K562 (cell line): ENCODE results near the gene HELZ. TPM values are rescaled to one million over a fixed set of nuclear protein-coding genes. Genes with fewer than 3 reads are reported as not detected.

ENCODE experiments used
- CBX5 ChIP-seq: IDR thresholded peaks from 2 replicates; pipeline ENCODE4 v1.6.1; 2014; ENCODE audit warnings: low read depth, borderline replicate concordance
- DDX20 ChIP-seq: fragments of 450-650 bp; IDR thresholded peaks from 2 replicates; pipeline ENCODE4 v1.6.1; 2016; ENCODE audit warnings: missing genetic modification characterization, low read depth, mild to moderate bottlenecking, missing compliant biosample characterization, moderate library complexity
- GTF2E2 ChIP-seq: fragments of 200-800 bp; sonication (Bioruptor generic); IDR thresholded peaks from 2 replicates; pipeline ENCODE4 v1.6.1; 2016; ENCODE audit warnings: missing genetic modification characterization, missing compliant biosample characterization
- HDAC1 ChIP-seq, 2 experiments: fragments of 450-650 bp; IDR thresholded peaks; 2 replicates each; pipeline ENCODE4 v1.6.1; 2016 to 2017; ENCODE audit warnings: inconsistent platforms in 1 of 2, mild to moderate bottlenecking in 1 of 2, moderate library complexity in 1 of 2
- HEY1 ChIP-seq: fragments of 250-450 bp; sonication (Bioruptor Pico); IDR thresholded peaks from 2 replicates; pipeline ENCODE4 v1.5.0; 2020; ENCODE audit warnings: mild to moderate bottlenecking, moderate library complexity, borderline replicate concordance
- JUNB ChIP-seq: fragments of 450-650 bp; formaldehyde crosslinking; conservative IDR thresholded peaks from 2 replicates; pipeline ENCODE4 v1.4.0; 2020; ENCODE audit warnings: mild to moderate bottlenecking
- KLF16 ChIP-seq: IDR thresholded peaks from 2 replicates; pipeline ENCODE4 v1.6.1; 2016; ENCODE audit warnings: antibody characterized with exemption
- MTA2 ChIP-seq: fragments of 450-650 bp; IDR thresholded peaks from 2 replicates; pipeline ENCODE4 v1.6.1; 2016; ENCODE audit warnings: low read depth
- NR2C2 ChIP-seq, 2 experiments: fragments of 200-800 bp in 1 of 2; sonication (Bioruptor generic) in 1 of 2; sonication (generic) in 1 of 2; formaldehyde crosslinking in 1 of 2; IDR thresholded peaks; 2 replicates each; pipeline versions ENCODE4 v1.6.1 to v1.8.0; 2016 to 2022; ENCODE audit warnings: mild to moderate bottlenecking in 1 of 2, missing compliant biosample characterization in 1 of 2, missing genetic modification characterization in 1 of 2, missing genetic modification reagents in 1 of 2
- NR3C1 ChIP-seq: sonication (generic); formaldehyde crosslinking; IDR thresholded peaks from 2 replicates; pipeline ENCODE4 v1.8.1; 2022; ENCODE audit warnings: missing genetic modification reagents
- PTTG1 ChIP-seq: fragments of 450-650 bp; IDR thresholded peaks from 2 replicates; pipeline ENCODE4 v1.6.1; 2016; ENCODE audit warnings: low read depth, mild to moderate bottlenecking, missing genetic modification characterization, missing compliant biosample characterization
- SMARCA4 ChIP-seq: fragments of 450-650 bp; IDR thresholded peaks from 2 replicates; pipeline ENCODE4 v1.6.1; 2016
- ZNF561 ChIP-seq: fragments of 450-650 bp; formaldehyde crosslinking; conservative IDR thresholded peaks from 2 replicates; pipeline ENCODE4 v1.4.0; 2020; ENCODE audit warnings: mild to moderate bottlenecking, moderate library complexity
- polyA plus RNA-seq, 8 experiments: library from polyadenylated mRNA; depleted of rRNA in 4 of 8; stranded (reverse) in 5 of 8; unstranded in 3 of 8; fragments of >200 nt; fragmentation: Nextera tagmentation in 2 of 8; fragmentation: Illumina TruSeq in 1 of 8; extraction: Ambion mirVana in 2 of 8; extraction: Trizol in 1 of 8; gene quantifications; 2 replicates each; pipeline versions ENCODE4 v1.2.1 to v1.2.3, GENCODE V29; 2011 to 2014; ENCODE audit warnings: inconsistent platforms in 1 of 8, missing spikeins in 1 of 8
- total RNA-seq, 7 experiments: library from RNA; depleted of rRNA in 6 of 7; stranded (reverse); fragments of >200 nt in 6 of 7; fragmentation: Illumina TruSeq in 2 of 7; extraction: Trizol in 2 of 7; gene quantifications; 2 replicates each; pipeline versions ENCODE4 v1.2.1 to v1.2.3, GENCODE V29; 2011 to 2021; ENCODE audit warnings: low replicate concordance in 1 of 7
- TF ChIP-seq, protein P1 (sequence below): fragments of 250-450 bp; sonication (Bioruptor Pico); IDR thresholded peaks from 2 replicates; pipeline ENCODE4 v1.8.0; 2022; ENCODE audit warnings: inconsistent platforms, mild to moderate bottlenecking, moderate library complexity, borderline replicate concordance
- TF ChIP-seq, protein P2 (sequence below): fragments of 250-450 bp; sonication (Bioruptor Pico); IDR thresholded peaks from 2 replicates; pipeline ENCODE4 v1.8.0; 2021; ENCODE audit warnings: moderate library complexity, mild to moderate bottlenecking, inconsistent platforms
- TF ChIP-seq, protein P3 (sequence below): fragments of 250-450 bp; sonication (Bioruptor Pico); IDR thresholded peaks from 2 replicates; pipeline ENCODE4 v1.5.0; 2021
- TF ChIP-seq, protein P4 (sequence below): sonication (generic); formaldehyde crosslinking; IDR thresholded peaks from 2 replicates; pipeline ENCODE4 v1.9.0; 2022; ENCODE audit warnings: mild to moderate bottlenecking, missing genetic modification reagents
- TF ChIP-seq, protein P5 (sequence below): fragments of 450-650 bp; IDR thresholded peaks from 2 replicates; pipeline ENCODE4 v1.6.1; 2016; ENCODE audit warnings: borderline replicate concordance
- TF ChIP-seq, protein P6 (sequence below): fragments of 250-450 bp; sonication (Bioruptor Pico); IDR thresholded peaks from 2 replicates; pipeline ENCODE4 v1.5.0; 2021; ENCODE audit warnings: mild to moderate bottlenecking, borderline replicate concordance

Gene HELZ
- total and polyA plus RNA-seq, 9 of the 15 experiments (the other 6 are each of a cell fraction or from before 2014, with no cell fraction given) = 5.2 to 39.8 (median 17.3) TPM

DNA sequence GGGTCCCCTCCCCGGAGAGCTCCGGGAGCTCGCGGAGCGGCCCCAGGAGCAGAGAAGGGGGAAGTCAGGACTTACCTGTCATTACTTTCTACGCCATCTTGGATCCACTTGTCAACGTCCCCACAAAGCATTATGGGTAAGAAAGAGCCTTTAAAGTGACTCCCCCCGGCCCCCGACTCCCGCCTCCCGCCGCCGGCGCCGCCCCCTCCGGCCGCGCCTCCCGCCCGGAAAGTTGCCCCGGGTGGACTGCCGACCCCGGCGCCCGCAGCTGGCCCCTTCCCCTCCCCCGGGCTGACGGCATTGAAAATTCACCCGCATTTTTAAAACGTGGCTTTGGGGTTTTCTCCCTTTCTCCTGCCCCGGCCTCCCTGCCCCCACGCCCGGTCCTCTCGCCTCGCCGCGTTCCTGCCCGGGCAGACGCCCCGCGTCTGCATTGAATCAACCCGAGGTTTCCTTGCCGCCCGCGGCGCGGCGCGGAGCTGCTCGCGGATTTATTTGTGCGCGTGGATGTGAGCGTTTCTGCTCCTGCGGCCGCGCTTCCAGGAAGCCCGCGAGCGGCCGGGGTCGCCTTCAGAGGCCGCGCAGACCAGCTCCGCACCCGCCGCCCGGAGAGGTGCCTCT, at the start of gene HELZ (continued):
- TF ChIP-seq, protein P1, sequence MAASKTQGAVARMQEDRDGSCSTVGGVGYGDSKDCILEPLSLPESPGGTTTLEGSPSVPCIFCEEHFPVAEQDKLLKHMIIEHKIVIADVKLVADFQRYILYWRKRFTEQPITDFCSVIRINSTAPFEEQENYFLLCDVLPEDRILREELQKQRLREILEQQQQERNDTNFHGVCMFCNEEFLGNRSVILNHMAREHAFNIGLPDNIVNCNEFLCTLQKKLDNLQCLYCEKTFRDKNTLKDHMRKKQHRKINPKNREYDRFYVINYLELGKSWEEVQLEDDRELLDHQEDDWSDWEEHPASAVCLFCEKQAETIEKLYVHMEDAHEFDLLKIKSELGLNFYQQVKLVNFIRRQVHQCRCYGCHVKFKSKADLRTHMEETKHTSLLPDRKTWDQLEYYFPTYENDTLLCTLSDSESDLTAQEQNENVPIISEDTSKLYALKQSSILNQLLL (CRISPR knock-in tag) = no peak
- TF ChIP-seq MTA2 (no peak), KLF16 (no peak), HDAC1 (IDR thresholded peaks at IDR 0.05) (peak in 1 of 2 experiments; percentile 24; a peak in 1 of 4 replicates), CBX5 (no peak), JUNB (CRISPR knock-in tag) (no peak), SMARCA4 (no peak), DDX20 (tag) (no peak), HEY1 (no peak), GTF2E2 (tag) (0 out of 2 replicates have a peak, but pooled peaks have one; percentile 45), PTTG1 (no peak), NR2C2 (CRISPR knock-in tag; IDR thresholded peaks at IDR 0.05) (no peak), NR2C2 (tag; IDR thresholded peaks at IDR 0.05) (no peak), NR3C1 (CRISPR knock-in tag) (no peak), ZNF561 (CRISPR knock-in tag) (no peak)
- TF ChIP-seq, protein P2, sequence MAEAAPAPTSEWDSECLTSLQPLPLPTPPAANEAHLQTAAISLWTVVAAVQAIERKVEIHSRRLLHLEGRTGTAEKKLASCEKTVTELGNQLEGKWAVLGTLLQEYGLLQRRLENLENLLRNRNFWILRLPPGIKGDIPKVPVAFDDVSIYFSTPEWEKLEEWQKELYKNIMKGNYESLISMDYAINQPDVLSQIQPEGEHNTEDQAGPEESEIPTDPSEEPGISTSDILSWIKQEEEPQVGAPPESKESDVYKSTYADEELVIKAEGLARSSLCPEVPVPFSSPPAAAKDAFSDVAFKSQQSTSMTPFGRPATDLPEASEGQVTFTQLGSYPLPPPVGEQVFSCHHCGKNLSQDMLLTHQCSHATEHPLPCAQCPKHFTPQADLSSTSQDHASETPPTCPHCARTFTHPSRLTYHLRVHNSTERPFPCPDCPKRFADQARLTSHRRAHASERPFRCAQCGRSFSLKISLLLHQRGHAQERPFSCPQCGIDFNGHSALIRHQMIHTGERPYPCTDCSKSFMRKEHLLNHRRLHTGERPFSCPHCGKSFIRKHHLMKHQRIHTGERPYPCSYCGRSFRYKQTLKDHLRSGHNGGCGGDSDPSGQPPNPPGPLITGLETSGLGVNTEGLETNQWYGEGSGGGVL (CRISPR knock-in tag) = no peak
- TF ChIP-seq, protein P3, sequence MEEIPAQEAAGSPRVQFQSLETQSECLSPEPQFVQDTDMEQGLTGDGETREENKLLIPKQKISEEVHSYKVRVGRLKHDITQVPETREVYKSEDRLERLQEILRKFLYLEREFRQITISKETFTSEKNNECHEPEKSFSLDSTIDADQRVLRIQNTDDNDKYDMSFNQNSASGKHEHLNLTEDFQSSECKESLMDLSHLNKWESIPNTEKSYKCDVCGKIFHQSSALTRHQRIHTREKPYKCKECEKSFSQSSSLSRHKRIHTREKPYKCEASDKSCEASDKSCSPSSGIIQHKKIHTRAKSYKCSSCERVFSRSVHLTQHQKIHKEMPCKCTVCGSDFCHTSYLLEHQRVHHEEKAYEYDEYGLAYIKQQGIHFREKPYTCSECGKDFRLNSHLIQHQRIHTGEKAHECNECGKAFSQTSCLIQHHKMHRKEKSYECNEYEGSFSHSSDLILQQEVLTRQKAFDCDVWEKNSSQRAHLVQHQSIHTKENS = no peak
- TF ChIP-seq, protein P4, sequence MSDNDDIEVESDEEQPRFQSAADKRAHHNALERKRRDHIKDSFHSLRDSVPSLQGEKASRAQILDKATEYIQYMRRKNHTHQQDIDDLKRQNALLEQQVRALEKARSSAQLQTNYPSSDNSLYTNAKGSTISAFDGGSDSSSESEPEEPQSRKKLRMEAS (CRISPR knock-in tag) = 0 out of 2 replicates have a peak, but pooled peaks have one; percentile 30
- TF ChIP-seq, protein P5, sequence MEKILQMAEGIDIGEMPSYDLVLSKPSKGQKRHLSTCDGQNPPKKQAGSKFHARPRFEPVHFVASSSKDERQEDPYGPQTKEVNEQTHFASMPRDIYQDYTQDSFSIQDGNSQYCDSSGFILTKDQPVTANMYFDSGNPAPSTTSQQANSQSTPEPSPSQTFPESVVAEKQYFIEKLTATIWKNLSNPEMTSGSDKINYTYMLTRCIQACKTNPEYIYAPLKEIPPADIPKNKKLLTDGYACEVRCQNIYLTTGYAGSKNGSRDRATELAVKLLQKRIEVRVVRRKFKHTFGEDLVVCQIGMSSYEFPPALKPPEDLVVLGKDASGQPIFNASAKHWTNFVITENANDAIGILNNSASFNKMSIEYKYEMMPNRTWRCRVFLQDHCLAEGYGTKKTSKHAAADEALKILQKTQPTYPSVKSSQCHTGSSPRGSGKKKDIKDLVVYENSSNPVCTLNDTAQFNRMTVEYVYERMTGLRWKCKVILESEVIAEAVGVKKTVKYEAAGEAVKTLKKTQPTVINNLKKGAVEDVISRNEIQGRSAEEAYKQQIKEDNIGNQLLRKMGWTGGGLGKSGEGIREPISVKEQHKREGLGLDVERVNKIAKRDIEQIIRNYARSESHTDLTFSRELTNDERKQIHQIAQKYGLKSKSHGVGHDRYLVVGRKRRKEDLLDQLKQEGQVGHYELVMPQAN = peak; percentile 63; the same call in 1 of the 2 replicates
- TF ChIP-seq, protein P6, sequence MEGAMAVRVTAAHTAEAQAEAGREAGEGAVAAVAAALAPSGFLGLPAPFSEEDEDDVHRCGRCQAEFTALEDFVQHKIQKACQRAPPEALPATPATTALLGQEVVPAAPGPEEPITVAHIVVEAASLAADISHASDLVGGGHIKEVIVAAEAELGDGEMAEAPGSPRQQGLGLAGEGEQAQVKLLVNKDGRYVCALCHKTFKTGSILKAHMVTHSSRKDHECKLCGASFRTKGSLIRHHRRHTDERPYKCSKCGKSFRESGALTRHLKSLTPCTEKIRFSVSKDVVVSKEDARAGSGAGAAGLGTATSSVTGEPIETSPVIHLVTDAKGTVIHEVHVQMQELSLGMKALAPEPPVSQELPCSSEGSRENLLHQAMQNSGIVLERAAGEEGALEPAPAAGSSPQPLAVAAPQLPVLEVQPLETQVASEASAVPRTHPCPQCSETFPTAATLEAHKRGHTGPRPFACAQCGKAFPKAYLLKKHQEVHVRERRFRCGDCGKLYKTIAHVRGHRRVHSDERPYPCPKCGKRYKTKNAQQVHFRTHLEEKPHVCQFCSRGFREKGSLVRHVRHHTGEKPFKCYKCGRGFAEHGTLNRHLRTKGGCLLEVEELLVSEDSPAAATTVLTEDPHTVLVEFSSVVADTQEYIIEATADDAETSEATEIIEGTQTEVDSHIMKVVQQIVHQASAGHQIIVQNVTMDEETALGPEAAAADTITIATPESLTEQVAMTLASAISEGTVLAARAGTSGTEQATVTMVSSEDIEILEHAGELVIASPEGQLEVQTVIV (CRISPR knock-in tag) = no peak
